SK-N-MC (cell line): ENCODE measurements around the gene GLUL.

Experiments
- EZH2 ChIP-seq: fragments of 200-600 bp; sonication (generic); IDR thresholded peaks from one replicate; pipeline ENCODE4 v1.6.1; 2017; ENCODE audit warnings: antibody characterized with exemption
- FOXP2 ChIP-seq: optimal IDR thresholded peaks from 2 replicates; pipeline ENCODE3; 2011; ENCODE audit warnings: mild to moderate bottlenecking, moderate library complexity; ENCODE audit not compliant: insufficient read depth; ENCODE audit errors: extremely low read length, control extremely low read depth
- POLR2AphosphoS5 ChIP-seq: IDR thresholded peaks from 2 replicates; pipeline ENCODE4 v1.6.1; 2012; ENCODE audit warnings: mild to moderate bottlenecking, low read depth, low read length, borderline replicate concordance

DNA sequence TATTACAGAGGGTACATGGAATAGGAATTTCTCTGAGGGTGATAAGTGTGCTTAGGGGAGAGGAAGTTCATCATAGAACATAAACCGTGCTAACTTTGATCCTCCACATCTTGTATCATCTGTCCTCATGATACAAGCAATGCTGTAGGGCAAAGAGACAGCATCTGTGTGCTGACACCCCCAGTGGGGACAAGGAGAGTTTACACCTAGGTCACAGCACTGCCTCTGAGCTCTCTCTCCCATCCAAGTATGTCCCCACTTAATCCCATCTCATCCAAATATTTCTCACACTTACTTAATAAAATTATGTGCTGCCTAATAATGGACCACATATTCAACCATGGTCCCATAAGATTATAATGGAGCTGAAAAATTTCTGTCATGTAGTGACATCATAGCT lies 13.2 kb upstream of the GLUL start:
- TF ChIP-seq POLR2AphosphoS5 (no peak), EZH2 (no peak), FOXP2 (no peak)
